H1 (cell line): ENCODE measurements around the gene TLE3.

Experiments used
- EZH2 ChIP-seq: fragments of 200-600 bp; sonication (generic); IDR thresholded peaks from 2 replicates; pipeline ENCODE4 v1.7.1; 2012; ENCODE audit warnings: low read depth, mild to moderate bottlenecking, moderate library complexity, low read length, inconsistent platforms; ENCODE audit not compliant: severe bottlenecking
- POLR2AphosphoS5 ChIP-seq: IDR thresholded peaks from 2 replicates; pipeline ENCODE4 v1.6.1; 2011; ENCODE audit warnings: low read depth, low read length
- TF ChIP-seq, protein P1 (sequence below): IDR thresholded peaks from 2 replicates; pipeline ENCODE4 v1.6.1; 2011; ENCODE audit warnings: low read length, improper control_type of control experiment

GRCh38 chr15:70109978-70110377 lies 12.3 kb upstream of the TLE3 start:
- TF ChIP-seq EZH2 (no peak), POLR2AphosphoS5 (no peak)
- TF ChIP-seq, protein P1, sequence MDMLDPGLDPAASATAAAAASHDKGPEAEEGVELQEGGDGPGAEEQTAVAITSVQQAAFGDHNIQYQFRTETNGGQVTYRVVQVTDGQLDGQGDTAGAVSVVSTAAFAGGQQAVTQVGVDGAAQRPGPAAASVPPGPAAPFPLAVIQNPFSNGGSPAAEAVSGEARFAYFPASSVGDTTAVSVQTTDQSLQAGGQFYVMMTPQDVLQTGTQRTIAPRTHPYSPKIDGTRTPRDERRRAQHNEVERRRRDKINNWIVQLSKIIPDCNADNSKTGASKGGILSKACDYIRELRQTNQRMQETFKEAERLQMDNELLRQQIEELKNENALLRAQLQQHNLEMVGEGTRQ: no peak
